Ammon's horn (tissue), 1 donor: ENCODE data around the gene RBBP8NL.
"Not testable (repeated sequence)": the region's sequence is repeated elsewhere in the genome, so short reads cannot be mapped to it uniquely, and the experiment has no call there.

Experiments used
- DNase-seq: peaks from one replicate; pipeline ENCODE4 v3.0.0-alpha.2; 2016; ENCODE audit warnings: low spot score

The RBBP8NL gene

GRCh38 chr20:62445553-62446340 is 18.4 kb upstream of the RBBP8NL start:
- DNase-seq: no peak

- no peak for DNase-seq
Measured at GRCh38 chr20:62444286-62444685, 16.9 kb upstream of the RBBP8NL start.

GRCh38 chr20:62441987-62442539 is 14.7 kb upstream of the RBBP8NL start:
- no peak for DNase-seq

- DNase-seq: no peak
Measured at GRCh38 chr20:62439218-62439617, 11.9 kb upstream of the RBBP8NL start.

- no peak for DNase-seq
Measured at GRCh38 chr20:62437927-62438326, 10.6 kb upstream of the RBBP8NL start.

- no peak for DNase-seq
Measured at GRCh38 chr20:62437496-62437895, 10.2 kb upstream of the RBBP8NL start.

GRCh38 chr20:62436692-62437091 is 9.4 kb upstream of the RBBP8NL start:
- DNase-seq: no peak

GRCh38 chr20:62433658-62434497 is 6.5 kb upstream of the RBBP8NL start:
- peak; percentile 45 for DNase-seq

GRCh38 chr20:62430866-62431447 is 3.6 kb upstream of the RBBP8NL start:
- DNase-seq: no peak

GRCh38 chr20:62430311-62430853 is 3.0 kb upstream of the RBBP8NL start:
- DNase-seq: no peak

GRCh38 chr20:62429455-62430310 is 2.3 kb upstream of the RBBP8NL start:
- no peak for DNase-seq

- no peak for DNase-seq
Measured at GRCh38 chr20:62428396-62429295, 1.3 kb upstream of the RBBP8NL start.

- DNase-seq: no peak
Measured at GRCh38 chr20:62428002-62428372, 648 bp upstream of the RBBP8NL start.

- DNase-seq: no peak
Measured at GRCh38 chr20:62426699-62427131, 624 bp downstream of the RBBP8NL start.

- not testable (repeated sequence) for DNase-seq
Measured at GRCh38 chr20:62426059-62426348, 1.3 kb downstream of the RBBP8NL start.

- DNase-seq: no peak
Measured at GRCh38 chr20:62425281-62426058, 1.9 kb downstream of the RBBP8NL start.

GRCh38 chr20:62424249-62425107 is 2.9 kb downstream of the RBBP8NL start:
- no peak for DNase-seq

- no peak for DNase-seq
Measured at GRCh38 chr20:62423326-62423706, 4.0 kb downstream of the RBBP8NL start.
